Mononuclear cell (primary cell): ENCODE measurements around the gene ACAP1. TPM values are rescaled to one million over a fixed set of nuclear protein-coding genes. Genes with fewer than 3 reads are reported as not detected.
A peak's percentile ranks its signal among the peaks of the same experiment; 100 is the strongest.

ENCODE experiments used
- H3K27me3 ChIP-seq: 2 replicates; pipeline ENCODE4 v1.6.0; 2011; ENCODE audit warnings: low read length, control low read depth; ENCODE audit not compliant: insufficient read depth
- H3K4me1 ChIP-seq: 2 replicates; pipeline ENCODE4 v1.5.1; 2011; ENCODE audit warnings: mild to moderate bottlenecking, low read length, control low read depth; ENCODE audit not compliant: insufficient read depth
- H3K4me3 ChIP-seq: 2 replicates; pipeline ENCODE4 v1.5.1; 2011; ENCODE audit warnings: mild to moderate bottlenecking, low read length, moderate library complexity
- H3K9me3 ChIP-seq: 2 replicates; pipeline ENCODE4 v1.5.1; 2011; ENCODE audit warnings: low read depth, mild to moderate bottlenecking, control low read depth, low read length
- total RNA-seq: library from RNA; depleted of rRNA; stranded (reverse); fragments of >200 nt; gene quantifications from one replicate; pipeline ENCODE4 v1.2.3, GENCODE V29; 2012

Gene ACAP1
- total RNA-seq, 1 donor, result 107 TPM

DNA sequence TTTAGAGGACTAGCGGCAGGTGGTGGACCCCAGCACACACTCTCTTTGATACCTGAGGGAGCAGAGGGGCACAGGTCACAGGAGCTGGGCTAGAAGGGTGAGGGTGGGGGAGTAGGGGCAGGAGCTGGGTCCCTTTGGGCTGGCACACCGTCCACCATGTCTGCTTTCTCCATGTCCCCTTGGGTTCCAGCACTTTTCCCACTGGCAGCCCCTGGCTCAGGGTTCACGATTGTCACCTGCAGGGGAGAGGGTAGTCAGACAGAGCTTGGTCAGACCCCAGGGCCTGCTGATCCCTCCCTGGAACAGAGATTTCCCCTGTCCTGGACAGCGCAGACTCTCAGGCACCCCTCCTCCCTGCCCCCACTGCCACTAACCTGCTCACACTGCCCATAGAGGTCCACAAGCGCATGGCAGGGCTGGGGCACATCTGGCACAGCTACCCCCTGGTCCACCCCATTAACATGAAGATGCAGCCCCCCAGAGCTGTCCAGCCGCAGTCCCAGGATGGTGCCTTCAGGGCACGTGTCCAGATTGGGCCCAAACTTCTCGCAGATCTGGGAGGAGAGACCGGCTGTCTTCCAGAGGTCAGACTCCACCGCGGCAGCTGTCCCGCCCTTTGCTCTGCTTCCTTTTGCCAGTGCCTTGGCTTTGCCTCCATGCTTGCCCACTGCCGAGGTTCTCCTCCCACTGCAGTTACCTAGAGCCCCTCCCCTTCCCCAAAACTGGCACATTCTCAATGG lies 18.0 kb upstream of the ACAP1 start:
- Histone ChIP-seq H3K4me3 (no peak overlapping the region), H3K27me3 (no peaks in the 10 kb centered on the region), H3K4me1 (peaks cover 26% of the 10 kb centered on the region), H3K9me3 (no peaks in the 10 kb centered on the region)

DNA sequence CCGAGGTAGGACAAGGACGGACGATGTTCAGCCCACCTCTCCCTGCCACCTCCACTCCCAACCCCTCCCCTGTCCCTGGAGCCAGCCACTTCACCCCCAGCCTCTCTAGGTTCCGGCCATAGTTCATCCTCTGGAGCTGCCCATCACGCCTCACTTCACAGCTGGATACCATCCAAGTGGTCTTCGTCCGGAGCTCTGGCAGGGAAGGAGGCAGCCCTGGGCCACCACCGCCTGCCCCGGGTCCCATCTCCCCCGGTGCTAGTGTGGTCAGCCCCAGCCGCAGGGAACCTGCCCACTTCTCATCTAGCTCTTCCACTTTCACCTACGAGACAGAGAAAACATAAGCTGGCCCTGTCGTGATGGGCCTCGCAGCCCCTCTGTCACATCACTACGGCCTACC lies 14.9 kb upstream of the ACAP1 start:
- H3K4me3 ChIP-seq, result no peak overlapping the region
- H3K4me1 ChIP-seq, result no peaks in the 10 kb centered on the region
- H3K27me3 ChIP-seq, result no peaks in the 10 kb centered on the region
- no peaks in the 10 kb centered on the region for H3K9me3 ChIP-seq

DNA sequence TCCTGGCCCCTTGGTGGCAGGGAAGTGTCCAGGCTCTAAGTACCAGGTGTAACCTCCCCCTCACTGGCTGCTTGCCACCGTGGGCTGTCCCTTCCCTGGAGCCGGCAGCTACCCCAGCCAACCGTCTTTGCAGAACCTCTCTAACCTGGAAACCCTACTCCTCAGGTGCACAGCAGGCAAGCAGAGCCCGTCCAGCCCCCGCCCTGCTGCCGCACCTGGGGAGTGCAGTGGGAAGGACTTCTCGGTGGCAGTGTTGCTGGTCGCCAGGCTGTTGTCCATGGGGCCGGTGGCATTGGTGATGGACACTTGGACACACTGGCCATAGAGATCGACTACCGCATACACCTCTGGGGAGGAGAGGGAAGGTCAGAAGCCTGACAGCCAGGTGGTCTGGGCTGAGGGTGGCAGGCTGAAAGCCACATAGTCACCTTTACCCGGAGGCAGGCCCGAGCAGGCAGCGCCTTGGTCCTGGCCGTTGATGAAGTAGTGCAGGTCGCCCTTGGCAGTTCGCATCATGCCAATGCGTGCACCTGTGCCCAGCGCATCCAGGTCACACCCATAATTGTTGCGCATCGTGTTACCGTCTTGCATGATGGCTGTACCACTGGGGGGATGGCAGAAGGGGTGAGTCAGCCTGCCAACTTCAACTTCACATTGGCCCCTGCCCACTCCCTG lies 13.7 kb upstream of the ACAP1 start:
- Histone ChIP-seq H3K4me1 (no peaks in the 10 kb centered on the region), H3K27me3 (no peaks in the 10 kb centered on the region), H3K4me3 (no peak overlapping the region), H3K9me3 (no peaks in the 10 kb centered on the region)

DNA sequence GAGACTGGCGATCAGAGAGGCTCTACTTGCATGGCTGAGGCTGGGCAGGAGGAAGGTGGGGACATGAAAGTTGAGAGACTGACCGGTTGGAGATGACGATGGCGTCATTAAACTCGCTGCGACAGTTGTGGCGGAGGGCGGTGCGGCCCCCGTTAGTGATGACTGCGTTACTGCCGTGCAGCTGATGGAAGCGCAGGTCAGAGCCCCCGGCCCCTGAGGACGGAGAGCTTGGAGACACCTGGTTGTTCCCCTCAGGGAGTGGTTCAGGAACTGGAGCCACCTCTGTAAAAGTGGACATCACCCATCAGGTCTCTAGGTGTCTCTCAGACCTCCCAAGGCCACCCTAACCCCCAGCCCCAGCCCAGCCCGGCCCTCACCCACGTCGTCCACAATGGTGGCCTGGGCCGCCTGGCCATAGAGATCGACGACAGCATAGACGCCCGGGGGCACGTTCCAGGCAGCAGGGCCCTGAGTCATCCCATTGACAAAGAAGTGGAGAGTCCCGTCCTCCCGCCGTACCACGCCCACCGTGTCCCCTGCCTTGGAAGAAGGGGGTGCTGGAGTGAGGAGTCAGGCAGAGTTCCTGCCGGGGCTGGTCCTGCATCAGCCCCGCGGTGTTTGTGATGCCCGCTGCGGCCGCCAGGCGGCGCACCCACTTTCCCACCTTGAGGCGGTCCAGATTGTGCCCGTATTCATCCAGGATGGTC lies 12.4 kb upstream of the ACAP1 start:
- H3K4me3 ChIP-seq, result no peak overlapping the region
- H3K9me3 ChIP-seq, result no peaks in the 10 kb centered on the region
- no peaks in the 10 kb centered on the region for H3K27me3 ChIP-seq
- H3K4me1 ChIP-seq, result peaks cover 8% of the 10 kb centered on the region

DNA sequence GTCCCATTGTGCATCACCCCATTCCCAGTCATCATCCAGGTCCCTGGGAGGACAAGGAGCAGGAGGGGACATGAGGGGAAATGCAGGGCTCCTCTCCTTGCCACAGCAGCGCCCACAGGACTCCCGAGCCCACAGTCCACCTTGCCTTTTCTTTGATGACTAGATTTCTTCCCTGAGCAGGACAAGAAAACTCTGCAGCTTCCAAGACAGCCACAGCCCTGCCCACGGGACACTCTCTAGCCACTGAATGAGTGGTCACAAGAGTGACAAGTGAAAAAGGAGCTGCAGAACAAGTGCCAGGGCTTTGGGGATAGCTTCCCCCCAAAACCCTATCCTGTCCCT lies 11.9 kb upstream of the ACAP1 start:
- Histone ChIP-seq H3K27me3 (no peaks in the 10 kb centered on the region), H3K9me3 (no peaks in the 10 kb centered on the region), H3K4me3 (no peak overlapping the region), H3K4me1 (peaks cover 9% of the 10 kb centered on the region)

DNA sequence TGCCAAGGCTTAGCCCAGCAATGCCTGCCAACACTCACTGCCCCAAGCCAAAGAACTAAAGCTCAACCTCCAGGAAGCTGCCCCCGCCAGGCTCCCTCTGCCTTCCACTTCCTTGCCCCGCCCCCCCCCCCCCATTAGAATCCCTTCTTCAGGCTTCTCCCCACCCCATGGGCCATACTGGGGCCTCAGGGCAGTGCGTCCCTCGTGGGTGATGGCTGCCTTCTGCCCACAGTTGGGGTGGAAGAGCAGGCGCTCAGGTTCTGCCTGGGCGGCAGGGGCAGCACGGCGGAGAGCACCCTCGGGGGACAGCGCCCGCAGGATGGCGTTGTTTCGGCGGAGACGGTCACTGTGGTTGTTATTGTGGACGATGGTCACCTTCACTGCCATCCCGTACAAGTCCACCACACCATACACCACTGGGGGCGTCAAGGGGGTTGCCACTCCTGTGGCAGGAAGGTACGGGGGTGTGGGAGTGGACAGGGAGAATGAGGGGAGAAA lies 11.2 kb upstream of the ACAP1 start:
- no peak overlapping the region for H3K4me3 ChIP-seq
- no peaks in the 10 kb centered on the region for H3K9me3 ChIP-seq
- H3K27me3 ChIP-seq, result no peaks in the 10 kb centered on the region
- peaks cover 12% of the 10 kb centered on the region for H3K4me1 ChIP-seq

DNA sequence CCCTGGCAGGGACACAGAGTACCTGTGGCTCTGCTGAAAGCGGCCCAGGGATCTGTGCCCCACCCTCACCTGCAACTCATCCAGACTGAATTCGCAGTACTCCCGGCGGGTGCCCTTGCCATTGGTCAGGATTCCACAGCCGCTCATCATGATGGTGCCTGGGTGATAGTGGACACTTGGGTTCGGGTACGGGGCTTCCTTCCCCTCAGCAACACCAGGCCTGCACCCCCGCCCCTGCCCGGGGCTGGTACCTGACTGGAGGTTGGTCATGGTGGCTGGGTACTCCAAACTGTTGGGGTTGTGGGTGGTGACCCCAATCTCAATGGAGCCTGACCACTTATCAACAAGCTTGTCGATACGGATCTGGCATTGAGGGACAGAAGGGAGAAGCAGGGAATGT lies 10.1 kb upstream of the ACAP1 start:
- no peak overlapping the region for H3K4me3 ChIP-seq
- no peaks in the 10 kb centered on the region for H3K9me3 ChIP-seq
- H3K4me1 ChIP-seq, result peaks cover 23% of the 10 kb centered on the region
- H3K27me3 ChIP-seq, result no peaks in the 10 kb centered on the region

DNA sequence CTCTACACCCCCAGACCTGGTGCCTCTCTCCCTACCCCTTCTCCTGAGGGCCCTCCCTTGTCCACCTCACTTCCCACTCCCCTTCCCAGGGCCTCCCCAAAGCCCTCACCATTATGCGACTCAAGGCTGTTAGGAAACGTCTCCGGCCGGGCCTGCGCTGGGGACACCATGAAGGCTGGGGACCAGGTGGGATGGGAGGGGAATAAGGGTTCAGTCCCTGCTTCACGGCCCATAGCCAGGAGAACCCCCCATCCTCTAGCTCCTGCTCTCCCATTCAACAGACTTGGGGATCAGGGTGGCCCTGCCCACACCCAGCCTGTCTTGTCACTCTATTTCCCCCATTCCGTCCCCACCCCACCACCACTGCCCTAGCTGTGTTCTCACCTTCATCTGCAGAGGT lies 9.3 kb upstream of the ACAP1 start:
- Histone ChIP-seq H3K9me3 (no peaks in the 10 kb centered on the region), H3K27me3 (no peaks in the 10 kb centered on the region), H3K4me1 (peaks cover 27% of the 10 kb centered on the region), H3K4me3 (no peak overlapping the region)

DNA sequence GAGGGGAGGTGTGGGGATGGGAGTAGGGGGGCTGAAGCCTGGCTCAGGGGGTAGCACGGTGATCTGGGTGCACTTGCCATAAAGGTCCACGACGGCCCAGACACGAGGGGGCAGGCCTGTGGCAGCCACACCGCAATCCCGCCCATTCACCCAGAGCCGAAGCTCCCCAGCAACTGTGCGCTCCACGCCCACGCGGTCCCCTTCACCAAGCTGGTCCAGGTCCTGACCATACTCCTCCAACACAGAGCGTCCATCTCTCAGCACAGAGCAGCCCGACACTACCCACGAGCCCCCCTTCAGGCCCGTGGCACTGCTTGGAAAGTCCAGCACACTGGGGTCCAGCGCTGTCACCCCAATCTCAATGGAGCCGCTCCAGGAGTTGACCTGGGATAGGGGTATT lies 8.8 kb upstream of the ACAP1 start:
- Histone ChIP-seq H3K9me3 (no peaks in the 10 kb centered on the region), H3K27me3 (no peaks in the 10 kb centered on the region), H3K4me3 (no peak overlapping the region), H3K4me1 (peaks cover 31% of the 10 kb centered on the region)

DNA sequence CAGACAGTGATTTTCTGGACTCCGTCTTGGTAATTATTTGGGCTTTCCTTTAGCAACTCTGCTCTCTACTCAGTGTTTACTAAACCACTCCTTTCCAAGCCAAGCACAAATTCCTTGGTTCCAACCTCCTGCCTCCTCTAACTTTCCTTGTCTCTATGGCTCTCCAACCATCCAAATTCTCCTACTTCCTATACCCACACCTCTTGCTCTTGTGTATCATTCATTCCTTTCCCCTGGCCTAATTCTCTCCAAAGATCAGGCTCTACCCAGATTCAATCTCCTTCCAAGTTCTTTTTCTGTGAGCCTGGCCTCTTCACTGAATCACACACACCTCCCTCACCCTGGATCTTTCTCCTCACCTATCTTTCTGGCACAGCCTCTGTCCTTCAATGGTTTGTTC lies 8.3 kb upstream of the ACAP1 start:
- H3K27me3 ChIP-seq, result no peaks in the 10 kb centered on the region
- no peaks in the 10 kb centered on the region for H3K9me3 ChIP-seq
- H3K4me1 ChIP-seq, result peaks cover 36% of the 10 kb centered on the region
- H3K4me3 ChIP-seq, result no peak overlapping the region

DNA sequence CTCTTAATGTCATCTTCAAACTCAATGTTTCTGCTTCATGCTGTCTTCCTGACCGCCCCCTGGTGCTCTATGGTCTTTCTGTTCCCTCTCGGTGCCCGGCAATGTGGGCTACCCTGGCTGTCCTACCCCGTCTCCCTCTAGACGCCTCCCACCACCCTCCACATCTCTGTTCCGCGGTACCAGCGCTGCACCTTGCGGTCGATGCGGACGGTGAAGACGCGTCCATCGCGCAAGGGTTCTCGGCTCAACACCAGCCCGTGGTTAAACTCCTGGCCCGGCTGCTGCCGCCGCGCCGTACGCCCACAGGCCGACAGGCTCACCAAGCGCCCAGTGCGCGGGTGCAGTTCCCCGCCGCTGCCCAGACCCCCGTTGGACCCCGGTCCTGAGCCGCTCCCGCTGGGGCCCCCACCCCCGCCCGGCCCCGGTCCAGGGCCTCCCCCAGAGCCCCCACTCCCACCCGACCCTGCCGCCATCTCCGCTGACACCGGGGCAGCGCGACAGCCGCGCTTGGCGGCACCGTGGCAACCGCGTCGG lies 7.4 kb upstream of the ACAP1 start, which contains the start of gene NEURL4:
TSS of gene NEURL4 (minus strand) at position 496 of the 534 bp plus-strand sequence. CDS start at position 473, 23 bp downstream.
- Histone ChIP-seq H3K4me1 (peaks cover 42% of the 10 kb centered on the region), H3K9me3 (no peaks in the 10 kb centered on the region), H3K4me3 (peak within 1 kb of the TSS; percentile 84), H3K27me3 (no peaks in the 10 kb centered on the region)

DNA sequence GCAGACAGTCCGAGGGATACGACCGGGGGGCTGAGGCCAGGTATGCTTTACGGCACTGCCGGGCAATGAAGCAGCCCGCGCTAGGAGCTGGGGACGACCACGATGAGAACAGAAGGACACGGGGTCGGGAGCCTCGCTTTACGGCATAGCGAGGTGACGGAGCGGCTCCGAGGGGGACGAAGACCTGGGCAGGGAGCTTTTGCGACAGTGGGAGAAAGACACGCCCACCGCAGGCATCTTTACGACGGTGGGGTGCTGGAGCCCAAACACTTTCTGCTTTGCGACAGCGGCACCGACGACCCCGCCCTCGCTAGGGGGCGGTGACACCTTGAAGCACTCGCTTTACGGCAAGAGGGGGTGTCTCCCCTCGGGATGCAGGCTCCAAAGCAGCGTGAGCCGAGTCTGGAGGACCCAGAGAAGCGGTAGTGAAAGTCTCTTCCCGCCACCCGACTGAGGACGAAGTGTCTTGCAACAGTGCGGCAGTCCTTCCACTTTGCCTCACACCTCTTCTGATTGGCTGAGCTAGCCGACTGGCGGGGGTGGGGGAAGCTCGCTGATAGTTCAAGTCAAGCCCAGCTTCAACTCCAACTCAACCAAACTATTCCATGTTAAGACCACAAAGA lies 6.8 kb upstream of the ACAP1 start:
- H3K4me3 ChIP-seq, result peak overlapping the region; percentile 84
- H3K27me3 ChIP-seq, result no peaks in the 10 kb centered on the region
- peaks cover 48% of the 10 kb centered on the region for H3K4me1 ChIP-seq
- H3K9me3 ChIP-seq, result no peaks in the 10 kb centered on the region

DNA sequence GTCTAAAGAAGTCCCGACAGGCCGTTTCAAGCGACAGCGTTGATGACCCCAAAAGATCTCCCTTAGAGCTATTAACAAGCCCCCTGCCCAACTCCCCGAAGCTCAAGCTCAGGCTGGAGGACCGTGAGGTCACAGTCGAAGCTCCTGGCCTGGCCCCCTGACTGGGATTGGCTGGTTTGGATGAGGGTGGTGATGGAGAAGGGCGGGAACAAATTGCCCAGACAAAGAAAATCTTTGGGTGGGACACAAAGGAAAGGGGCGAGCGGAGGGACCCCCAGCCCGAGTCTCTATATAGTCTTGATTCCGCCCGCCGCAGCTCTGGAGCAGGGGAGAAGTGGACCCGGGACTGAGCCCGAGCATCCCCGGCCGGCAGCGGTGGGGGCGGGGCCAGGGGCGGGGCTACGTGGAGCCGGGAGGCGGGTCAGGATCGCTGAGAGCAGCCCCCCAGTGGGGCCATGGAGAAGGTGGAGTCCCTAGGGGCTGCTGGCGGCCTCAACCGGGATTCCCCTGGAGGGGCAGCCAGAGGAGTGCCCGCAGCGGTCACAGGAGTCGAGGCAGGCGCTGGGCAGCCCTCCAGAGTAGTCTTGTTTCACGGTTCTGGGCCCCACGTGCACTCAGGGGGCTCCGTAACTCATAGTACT lies 6.2 kb upstream of the ACAP1 start:
- H3K4me1 ChIP-seq, result peaks cover 54% of the 10 kb centered on the region
- no peaks in the 10 kb centered on the region for H3K9me3 ChIP-seq
- H3K27me3 ChIP-seq, result no peaks in the 10 kb centered on the region
- peak overlapping the region; percentile 84 for H3K4me3 ChIP-seq

DNA sequence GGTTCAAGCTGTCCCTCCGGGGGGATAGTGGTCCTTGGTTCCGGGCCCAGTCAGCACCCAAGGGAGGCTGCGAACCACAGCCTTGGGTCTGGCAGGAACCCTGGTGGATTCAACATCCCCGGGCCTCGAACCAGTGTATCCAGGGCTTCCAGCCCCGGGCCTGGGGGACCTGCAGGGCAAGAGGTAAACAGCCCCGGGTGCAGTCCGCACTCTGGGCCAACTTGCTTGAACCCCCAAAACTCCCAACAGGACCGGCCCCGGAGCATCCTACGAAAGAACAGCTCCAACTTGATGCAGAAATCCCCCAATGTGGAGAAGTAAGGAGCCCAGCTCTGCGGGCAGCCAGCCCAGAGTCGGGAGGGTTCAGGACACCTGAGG lies 5.7 kb upstream of the ACAP1 start:
- H3K4me1 ChIP-seq, result peaks cover 59% of the 10 kb centered on the region
- H3K27me3 ChIP-seq, result no peaks in the 10 kb centered on the region
- H3K4me3 ChIP-seq, result peak overlapping the region; percentile 84
- H3K9me3 ChIP-seq, result no peaks in the 10 kb centered on the region
